K562 (cell line): ENCODE data around the gene ZNF865. TPM values are rescaled to one million over a fixed set of nuclear protein-coding genes. Genes with fewer than 3 reads are reported as not detected.

Source experiments
- ASH1L ChIP-seq: fragments of 450-650 bp; IDR thresholded peaks from 2 replicates; pipeline ENCODE4 v1.6.1; 2018; ENCODE audit warnings: borderline replicate concordance, mild to moderate bottlenecking, low read depth; ENCODE audit not compliant: partially characterized antibody
- CAMTA2 ChIP-seq: fragments of 250-450 bp; sonication (Bioruptor Pico); conservative IDR thresholded peaks from 2 replicates; pipeline ENCODE4 v1.5.1; 2022
- CBFA2T2 ChIP-seq: fragments of 450-650 bp; conservative IDR thresholded peaks from 2 replicates; pipeline ENCODE4 v1.6.1; 2017; ENCODE audit warnings: mild to moderate bottlenecking
- CBFB ChIP-seq: sonication (generic); formaldehyde crosslinking; IDR thresholded peaks from 2 replicates; pipeline ENCODE4 v1.4.0; 2020; ENCODE audit warnings: mild to moderate bottlenecking, missing genetic modification reagents
- EHMT2 ChIP-seq: fragments of 450-650 bp; IDR thresholded peaks from 2 replicates; pipeline ENCODE4 v1.6.1; 2018; ENCODE audit warnings: antibody characterized with exemption
- ETV6 ChIP-seq, 3 experiments: fragments of 150-350 bp in 1 of 3; sonication (generic) in 1 of 3; formaldehyde crosslinking in 1 of 3; IDR thresholded peaks; 2 replicates each; pipeline versions ENCODE4 v1.6.1 to v1.8.0; 2014 to 2022; ENCODE audit warnings: borderline replicate concordance in 2 of 3, low read depth in 2 of 3, antibody characterized with exemption in 1 of 3, low read length in 1 of 3, mild to moderate bottlenecking in 1 of 3, missing genetic modification reagents in 1 of 3
- GATAD2A ChIP-seq: fragments of 450-650 bp; IDR thresholded peaks from 2 replicates; pipeline ENCODE4 v1.6.1; 2017
- HDAC2 ChIP-seq: fragments of 450-650 bp; IDR thresholded peaks from 2 replicates; pipeline ENCODE4 v1.6.1; 2016; ENCODE audit warnings: mild to moderate bottlenecking
- HDAC6 ChIP-seq: IDR thresholded peaks from 2 replicates; pipeline ENCODE4 v1.6.1; 2012; ENCODE audit warnings: low read depth, mild to moderate bottlenecking, control low read depth, inconsistent platforms, low read length, moderate library complexity
- MAFG ChIP-seq: fragments of 450-650 bp; conservative IDR thresholded peaks from 2 replicates; pipeline ENCODE4 v1.6.1; 2016; ENCODE audit warnings: missing genetic modification characterization, missing compliant biosample characterization
- MIER1 ChIP-seq: fragments of 450-650 bp; IDR thresholded peaks from 2 replicates; pipeline ENCODE4 v1.6.1; 2016; ENCODE audit warnings: antibody characterized with exemption, mild to moderate bottlenecking, low read depth
- NCOA4 ChIP-seq: fragments of 450-650 bp; IDR thresholded peaks from 2 replicates; pipeline ENCODE4 v1.6.1; 2018; ENCODE audit warnings: mild to moderate bottlenecking; ENCODE audit not compliant: partially characterized antibody
- PTRF ChIP-seq: fragments of 450-650 bp; IDR thresholded peaks from 2 replicates; pipeline ENCODE4 v1.6.1; 2016; ENCODE audit warnings: mild to moderate bottlenecking, missing genetic modification characterization, missing compliant biosample characterization
- RAD51 ChIP-seq: fragments of 450-650 bp; IDR thresholded peaks from 2 replicates; pipeline ENCODE4 v1.7.1; 2016; ENCODE audit warnings: low read depth, mild to moderate bottlenecking, borderline replicate concordance
- SIX5 ChIP-seq, 2 experiments: IDR thresholded peaks; 2 replicates each; pipeline ENCODE4 v1.6.1; 2011; ENCODE audit warnings: low read length in 2 of 2, borderline replicate concordance in 1 of 2, low read depth in 1 of 2, mild to moderate bottlenecking in 1 of 2, moderate library complexity in 1 of 2; ENCODE audit not compliant: insufficient read depth in 1 of 2
- SMAD1 ChIP-seq: fragments of 150-350 bp; IDR thresholded peaks from 2 replicates; pipeline ENCODE4 v1.6.1; 2014; ENCODE audit warnings: low read length, low read depth; ENCODE audit not compliant: partially characterized antibody
- TGIF2 ChIP-seq: sonication (generic); formaldehyde crosslinking; IDR thresholded peaks from 2 replicates; pipeline ENCODE4 v1.8.1; 2022; ENCODE audit warnings: mild to moderate bottlenecking, missing genetic modification reagents, moderate library complexity
- WHSC1 ChIP-seq: IDR thresholded peaks from one replicate; pipeline ENCODE4 v1.6.1; 2012; ENCODE audit warnings: low read length, control low read depth, inconsistent platforms
- ZNF121 ChIP-seq: sonication (generic); formaldehyde crosslinking; conservative IDR thresholded peaks from 2 replicates; pipeline ENCODE4 v1.8.0; 2022; ENCODE audit warnings: missing genetic modification reagents
- ZNF124 ChIP-seq: sonication (generic); formaldehyde crosslinking; IDR thresholded peaks from 2 replicates; pipeline ENCODE4 v1.8.1; 2022; ENCODE audit warnings: missing genetic modification reagents
- ZNF133 ChIP-seq: fragments of 250-450 bp; sonication (Bioruptor Pico); IDR thresholded peaks from 2 replicates; pipeline ENCODE4 v1.4.0; 2020; ENCODE audit warnings: mild to moderate bottlenecking
- ZNF274 ChIP-seq: IDR thresholded peaks from 2 replicates; pipeline ENCODE4 v1.6.1; 2011; ENCODE audit warnings: low read depth, mild to moderate bottlenecking, low read length, moderate library complexity, borderline replicate concordance
- ZNF764 ChIP-seq: fragments of 250-450 bp; sonication (Bioruptor Pico); IDR thresholded peaks from 2 replicates; pipeline ENCODE4 v1.4.0; 2020; ENCODE audit warnings: low read depth, mild to moderate bottlenecking, moderate library complexity
- polyA plus RNA-seq, 8 experiments: library from polyadenylated mRNA; depleted of rRNA in 4 of 8; stranded (reverse) in 5 of 8; unstranded in 3 of 8; fragments of >200 nt; fragmentation: Nextera tagmentation in 2 of 8; fragmentation: Illumina TruSeq in 1 of 8; extraction: Ambion mirVana in 2 of 8; extraction: Trizol in 1 of 8; gene quantifications; 2 replicates each; pipeline versions ENCODE4 v1.2.1 to v1.2.3, GENCODE V29; 2011 to 2014; ENCODE audit warnings: inconsistent platforms in 1 of 8, missing spikeins in 1 of 8
- total RNA-seq, 7 experiments: library from RNA; depleted of rRNA in 6 of 7; stranded (reverse); fragments of >200 nt in 6 of 7; fragmentation: Illumina TruSeq in 2 of 7; extraction: Trizol in 2 of 7; gene quantifications; 2 replicates each; pipeline versions ENCODE4 v1.2.1 to v1.2.3, GENCODE V29; 2011 to 2021; ENCODE audit warnings: low replicate concordance in 1 of 7
- TF ChIP-seq, protein P1 (sequence below): fragments of 250-450 bp; sonication (Bioruptor Pico); IDR thresholded peaks from 2 replicates; pipeline ENCODE4 v1.4.0; 2020
- TF ChIP-seq, protein P2 (sequence below): fragments of 250-450 bp; sonication (Bioruptor Pico); IDR thresholded peaks from 2 replicates; pipeline ENCODE4 v1.4.0; 2020; ENCODE audit warnings: borderline replicate concordance
- TF ChIP-seq, protein P3 (sequence below): fragments of 450-650 bp; formaldehyde crosslinking; IDR thresholded peaks from 2 replicates; pipeline ENCODE4 v1.4.0; 2022; ENCODE audit warnings: missing genetic modification characterization

Gene ZNF865
- total and polyA plus RNA-seq, 9 of the 15 experiments (the other 6 are each of a cell fraction or from before 2014, with no cell fraction given): 0.40 to 18.8 (median 1.6) TPM; not detected in 2

DNA sequence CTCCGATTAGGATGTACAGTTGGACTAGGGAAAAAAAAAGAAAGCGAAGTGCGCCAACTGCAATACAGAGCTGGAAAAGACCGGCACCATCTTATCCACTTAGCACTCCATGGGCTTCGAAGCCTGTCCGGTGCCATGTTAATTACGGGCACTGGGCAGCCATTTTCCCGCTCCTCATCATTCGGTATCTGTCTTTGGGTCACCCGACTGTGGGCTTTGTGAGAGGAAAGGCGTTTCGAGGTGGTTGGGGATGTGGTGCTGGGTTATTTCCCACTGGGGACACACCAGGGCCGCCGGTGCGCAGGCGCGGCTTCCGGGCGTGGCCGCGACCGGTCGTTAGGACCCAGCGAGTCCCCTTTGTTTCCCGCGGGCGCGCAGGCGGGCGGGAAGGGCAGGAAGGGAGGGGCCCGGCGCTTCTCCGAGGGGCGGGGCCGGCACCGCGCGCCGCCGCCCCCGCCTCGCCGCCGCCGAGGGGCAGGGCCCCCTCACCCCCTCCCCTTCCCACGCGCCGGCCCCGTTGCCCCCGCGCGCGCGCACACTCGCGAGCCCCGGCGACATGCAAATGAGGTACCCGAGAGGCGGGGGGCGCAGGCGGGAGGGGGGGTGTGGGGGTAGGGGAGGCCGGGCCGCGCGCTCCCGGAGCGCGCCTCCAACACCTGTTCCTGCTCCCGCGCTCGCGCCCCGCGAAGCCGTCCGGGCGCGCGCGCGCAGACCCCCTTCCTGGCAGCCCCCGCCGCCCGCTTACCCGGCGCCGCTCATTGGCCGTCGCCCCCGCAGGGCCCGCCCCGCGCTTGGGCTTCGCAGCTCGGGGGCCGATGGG, 5.4 kb upstream of the ZNF865 start, which contains the start of gene ZNF524 (continued):
- peak in 1 of 2 experiments; percentile 53; a peak in 2 of 4 replicates for TF ChIP-seq SIX5 (IDR thresholded peaks at IDR 0.05; ENCODE audit: borderline replicate concordance in 1 of 2, insufficient read depth in 1 of 2, low read depth in 1 of 2, low read length in 2 of 2)
- no peak for TF ChIP-seq ZNF133
- no peak for TF ChIP-seq ZNF124 (CRISPR knock-in tag)
- no peak for TF ChIP-seq PTRF (tag)
- TF ChIP-seq HDAC2: no peak
- TF ChIP-seq, protein P1, sequence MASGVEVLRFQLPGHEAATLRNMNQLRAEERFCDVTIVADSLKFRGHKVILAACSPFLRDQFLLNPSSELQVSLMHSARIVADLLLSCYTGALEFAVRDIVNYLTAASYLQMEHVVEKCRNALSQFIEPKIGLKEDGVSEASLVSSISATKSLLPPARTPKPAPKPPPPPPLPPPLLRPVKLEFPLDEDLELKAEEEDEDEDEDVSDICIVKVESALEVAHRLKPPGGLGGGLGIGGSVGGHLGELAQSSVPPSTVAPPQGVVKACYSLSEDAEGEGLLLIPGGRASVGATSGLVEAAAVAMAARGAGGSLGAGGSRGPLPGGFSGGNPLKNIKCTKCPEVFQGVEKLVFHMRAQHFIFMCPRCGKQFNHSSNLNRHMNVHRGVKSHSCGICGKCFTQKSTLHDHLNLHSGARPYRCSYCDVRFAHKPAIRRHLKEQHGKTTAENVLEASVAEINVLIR (CRISPR knock-in tag): no peak
- TF ChIP-seq RAD51: no peak
- TF ChIP-seq ZNF121 (CRISPR knock-in tag): no peak
- no peak for TF ChIP-seq NCOA4
- TF ChIP-seq, protein P2, sequence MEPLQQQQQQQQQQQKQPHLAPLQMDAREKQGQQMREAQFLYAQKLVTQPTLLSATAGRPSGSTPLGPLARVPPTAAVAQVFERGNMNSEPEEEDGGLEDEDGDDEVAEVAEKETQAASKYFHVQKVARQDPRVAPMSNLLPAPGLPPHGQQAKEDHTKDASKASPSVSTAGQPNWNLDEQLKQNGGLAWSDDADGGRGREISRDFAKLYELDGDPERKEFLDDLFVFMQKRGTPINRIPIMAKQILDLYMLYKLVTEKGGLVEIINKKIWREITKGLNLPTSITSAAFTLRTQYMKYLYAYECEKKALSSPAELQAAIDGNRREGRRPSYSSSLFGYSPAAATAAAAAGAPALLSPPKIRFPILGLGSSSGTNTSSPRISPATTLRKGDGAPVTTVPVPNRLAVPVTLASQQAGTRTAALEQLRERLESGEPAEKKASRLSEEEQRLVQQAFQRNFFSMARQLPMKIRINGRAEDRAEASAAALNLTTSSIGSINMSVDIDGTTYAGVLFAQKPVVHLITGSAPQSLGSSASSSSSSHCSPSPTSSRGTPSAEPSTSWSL (CRISPR knock-in tag): no peak
- TF ChIP-seq SMAD1: no peak
- TF ChIP-seq, protein P3, sequence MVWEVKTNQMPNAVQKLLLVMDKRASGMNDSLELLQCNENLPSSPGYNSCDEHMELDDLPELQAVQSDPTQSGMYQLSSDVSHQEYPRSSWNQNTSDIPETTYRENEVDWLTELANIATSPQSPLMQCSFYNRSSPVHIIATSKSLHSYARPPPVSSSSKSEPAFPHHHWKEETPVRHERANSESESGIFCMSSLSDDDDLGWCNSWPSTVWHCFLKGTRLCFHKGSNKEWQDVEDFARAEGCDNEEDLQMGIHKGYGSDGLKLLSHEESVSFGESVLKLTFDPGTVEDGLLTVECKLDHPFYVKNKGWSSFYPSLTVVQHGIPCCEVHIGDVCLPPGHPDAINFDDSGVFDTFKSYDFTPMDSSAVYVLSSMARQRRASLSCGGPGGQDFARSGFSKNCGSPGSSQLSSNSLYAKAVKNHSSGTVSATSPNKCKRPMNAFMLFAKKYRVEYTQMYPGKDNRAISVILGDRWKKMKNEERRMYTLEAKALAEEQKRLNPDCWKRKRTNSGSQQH (CRISPR knock-in tag): 0 out of 2 replicates have a peak, but pooled peaks have one; percentile 64
- no peak for TF ChIP-seq MIER1
- TF ChIP-seq ZNF274: no peak
- no peak for TF ChIP-seq ASH1L
- TF ChIP-seq CBFB (CRISPR knock-in tag): no peak
- no peak for TF ChIP-seq HDAC6
- TF ChIP-seq MAFG (tag): no peak
- TF ChIP-seq EHMT2: no peak
- TF ChIP-seq CAMTA2 (CRISPR knock-in tag): no peak
- TF ChIP-seq ZNF764 (CRISPR knock-in tag): no peak
- no peak for TF ChIP-seq ETV6 (IDR thresholded peaks at IDR 0.05; ENCODE audit: borderline replicate concordance in 1 of 2, low read depth in 2 of 2, low read length in 1 of 2)
- TF ChIP-seq ETV6 (CRISPR knock-in tag; IDR thresholded peaks at IDR 0.05; ENCODE audit: borderline replicate concordance): no peak
- TF ChIP-seq CBFA2T2: no peak
- TF ChIP-seq GATAD2A: no peak
- no peak for TF ChIP-seq WHSC1
- TF ChIP-seq TGIF2 (CRISPR knock-in tag): no peak
